ENCODE measurements around the gene PCDHA6.
"Not testable (repeated sequence)": the region's sequence is repeated elsewhere in the genome, so short reads cannot be mapped to it uniquely, and the experiment has no call there.

DNA sequence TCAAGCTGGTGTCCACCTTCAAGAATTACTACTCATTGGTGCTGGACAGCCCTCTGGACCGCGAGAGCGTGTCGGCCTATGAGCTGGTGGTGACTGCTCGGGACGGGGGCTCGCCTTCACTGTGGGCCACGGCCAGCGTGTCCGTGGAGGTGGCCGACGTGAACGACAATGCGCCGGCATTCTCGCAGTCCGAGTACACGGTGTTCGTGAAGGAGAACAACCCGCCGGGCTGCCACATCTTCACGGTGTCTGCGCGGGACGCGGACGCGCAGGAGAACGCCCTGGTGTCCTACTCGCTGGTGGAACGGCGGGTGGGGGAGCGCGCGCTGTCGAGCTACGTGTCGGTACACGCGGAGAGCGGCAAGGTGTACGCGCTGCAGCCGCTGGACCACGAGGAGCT lies 25.4 kb upstream of the PCDHA6 start:
- TF ChIP-seq, protein P1, sequence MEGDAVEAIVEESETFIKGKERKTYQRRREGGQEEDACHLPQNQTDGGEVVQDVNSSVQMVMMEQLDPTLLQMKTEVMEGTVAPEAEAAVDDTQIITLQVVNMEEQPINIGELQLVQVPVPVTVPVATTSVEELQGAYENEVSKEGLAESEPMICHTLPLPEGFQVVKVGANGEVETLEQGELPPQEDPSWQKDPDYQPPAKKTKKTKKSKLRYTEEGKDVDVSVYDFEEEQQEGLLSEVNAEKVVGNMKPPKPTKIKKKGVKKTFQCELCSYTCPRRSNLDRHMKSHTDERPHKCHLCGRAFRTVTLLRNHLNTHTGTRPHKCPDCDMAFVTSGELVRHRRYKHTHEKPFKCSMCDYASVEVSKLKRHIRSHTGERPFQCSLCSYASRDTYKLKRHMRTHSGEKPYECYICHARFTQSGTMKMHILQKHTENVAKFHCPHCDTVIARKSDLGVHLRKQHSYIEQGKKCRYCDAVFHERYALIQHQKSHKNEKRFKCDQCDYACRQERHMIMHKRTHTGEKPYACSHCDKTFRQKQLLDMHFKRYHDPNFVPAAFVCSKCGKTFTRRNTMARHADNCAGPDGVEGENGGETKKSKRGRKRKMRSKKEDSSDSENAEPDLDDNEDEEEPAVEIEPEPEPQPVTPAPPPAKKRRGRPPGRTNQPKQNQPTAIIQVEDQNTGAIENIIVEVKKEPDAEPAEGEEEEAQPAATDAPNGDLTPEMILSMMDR (IDR thresholded peaks at IDR 0.05; ENCODE audit: low read depth, low read length): not testable (repeated sequence)
- not testable (repeated sequence) for TF ChIP-seq POLR2A (IDR thresholded peaks at IDR 0.05; ENCODE audit: extremely low read depth, insufficient read length)
